Measurements from ENCODE around the gene DIRAS2.

- TF ChIP-seq CTCF (IDR thresholded peaks at IDR 0.05) (no peak), ZFX (IDR thresholded peaks at IDR 0.05; ENCODE audit: borderline replicate concordance) (no peak)
Observed at GRCh38 chr9:90611568-90611967, 31.1 kb downstream of the DIRAS2 start.
